K562 (cell line): ENCODE results near the gene VTA1. TPM values are rescaled to one million over a fixed set of nuclear protein-coding genes. Genes with fewer than 3 reads are reported as not detected.

ENCODE experiments used
- AFF4 ChIP-seq: sonication (generic); formaldehyde crosslinking; IDR thresholded peaks from 2 replicates; pipeline ENCODE4 v1.8.0; 2023; ENCODE audit warnings: mild to moderate bottlenecking, missing genetic modification reagents
- CBX3 ChIP-seq, 2 experiments: IDR thresholded peaks; 1 replicate in 1 of 2; 2 replicates in 1 of 2; pipeline ENCODE4 v1.6.1; 2012; ENCODE audit warnings: inconsistent platforms in 2 of 2, low read length in 2 of 2, borderline replicate concordance in 1 of 2, control low read depth in 1 of 2
- CXXC5 ChIP-seq: fragments of 250-450 bp; sonication (Bioruptor Pico); IDR thresholded peaks from 2 replicates; pipeline ENCODE4 v1.8.0; 2022; ENCODE audit warnings: inconsistent platforms, mild to moderate bottlenecking, moderate library complexity
- DACH1 ChIP-seq: fragments of 450-650 bp; IDR thresholded peaks from 2 replicates; pipeline ENCODE4 v1.6.1; 2018; ENCODE audit not compliant: partially characterized antibody
- E2F1 ChIP-seq: sonication (generic); formaldehyde crosslinking; IDR thresholded peaks from 2 replicates; pipeline ENCODE4 v1.8.1; 2023; ENCODE audit warnings: mild to moderate bottlenecking, missing genetic modification reagents, moderate library complexity
- KHSRP ChIP-seq: fragments of 450-650 bp; IDR thresholded peaks from 2 replicates; pipeline ENCODE4 v1.6.1; 2017
- MTA2 ChIP-seq: fragments of 450-650 bp; IDR thresholded peaks from 2 replicates; pipeline ENCODE4 v1.6.1; 2016; ENCODE audit warnings: low read depth
- NBN ChIP-seq: fragments of 450-650 bp; IDR thresholded peaks from 2 replicates; pipeline ENCODE4 v1.6.1; 2016; ENCODE audit warnings: low read depth, mild to moderate bottlenecking
- NFXL1 ChIP-seq: fragments of 450-650 bp; formaldehyde crosslinking; IDR thresholded peaks from 2 replicates; pipeline ENCODE4 v1.4.0; 2021; ENCODE audit warnings: mild to moderate bottlenecking
- PHB2 ChIP-seq: fragments of 450-650 bp; IDR thresholded peaks from 2 replicates; pipeline ENCODE4 v1.6.1; 2017; ENCODE audit warnings: low read depth
- SIN3B ChIP-seq: fragments of 450-650 bp; IDR thresholded peaks from 2 replicates; pipeline ENCODE4 v1.6.1; 2017; ENCODE audit warnings: low read depth, mild to moderate bottlenecking, moderate library complexity
- TBL1XR1 ChIP-seq, 2 experiments: IDR thresholded peaks; 2 replicates each; pipeline ENCODE4 v1.6.1; 2012; ENCODE audit warnings: improper control_type of control experiment in 2 of 2, low read length in 2 of 2, mild to moderate bottlenecking in 1 of 2
- TGIF2 ChIP-seq: sonication (generic); formaldehyde crosslinking; IDR thresholded peaks from 2 replicates; pipeline ENCODE4 v1.8.1; 2022; ENCODE audit warnings: mild to moderate bottlenecking, missing genetic modification reagents, moderate library complexity
- ZNF408 ChIP-seq: fragments of 250-450 bp; sonication (Bioruptor Pico); IDR thresholded peaks from 2 replicates; pipeline ENCODE4 v1.4.0; 2020; ENCODE audit warnings: low read depth, mild to moderate bottlenecking, moderate library complexity
- ZNF79 ChIP-seq: fragments of 250-450 bp; sonication (Bioruptor Pico); IDR thresholded peaks from 2 replicates; pipeline ENCODE4 v1.4.0; 2020; ENCODE audit warnings: low read depth, mild to moderate bottlenecking, moderate library complexity
- polyA plus RNA-seq, 8 experiments: library from polyadenylated mRNA; depleted of rRNA in 4 of 8; stranded (reverse) in 5 of 8; unstranded in 3 of 8; fragments of >200 nt; fragmentation: Nextera tagmentation in 2 of 8; fragmentation: Illumina TruSeq in 1 of 8; extraction: Ambion mirVana in 2 of 8; extraction: Trizol in 1 of 8; gene quantifications; 2 replicates each; pipeline versions ENCODE4 v1.2.1 to v1.2.3, GENCODE V29; 2011 to 2014; ENCODE audit warnings: inconsistent platforms in 1 of 8, missing spikeins in 1 of 8
- total RNA-seq, 7 experiments: library from RNA; depleted of rRNA in 6 of 7; stranded (reverse); fragments of >200 nt in 6 of 7; fragmentation: Illumina TruSeq in 2 of 7; extraction: Trizol in 2 of 7; gene quantifications; 2 replicates each; pipeline versions ENCODE4 v1.2.1 to v1.2.3, GENCODE V29; 2011 to 2021; ENCODE audit warnings: low replicate concordance in 1 of 7
- TF ChIP-seq, protein P1 (sequence below): fragments of 450-650 bp; IDR thresholded peaks from 2 replicates; pipeline ENCODE4 v1.6.1; 2017; ENCODE audit warnings: antibody characterized with exemption
- TF ChIP-seq, protein P2 (sequence below): fragments of 250-450 bp; sonication (Bioruptor Pico); IDR thresholded peaks from 2 replicates; pipeline ENCODE4 v1.8.0; 2022; ENCODE audit warnings: inconsistent platforms, mild to moderate bottlenecking, moderate library complexity, borderline replicate concordance
- TF ChIP-seq, protein P3 (sequence below): fragments of 250-450 bp; sonication (Bioruptor Pico); IDR thresholded peaks from 2 replicates; pipeline ENCODE4 v1.9.0; 2021; ENCODE audit warnings: mild to moderate bottlenecking

Gene VTA1
- total and polyA plus RNA-seq, 9 of the 15 experiments (the other 6 are each of a cell fraction or from before 2014, with no cell fraction given): 47.8 to 182 (median 84.6) TPM

GRCh38 chr6:142146828-142147662 is at the start of gene VTA1, which contains the start of gene NMBR (continued):
- TF ChIP-seq E2F1 (peak; percentile 79), CBX3 (IDR thresholded peaks at IDR 0.05; ENCODE audit: borderline replicate concordance in 1 of 2, low read length in 2 of 2) (peak in 1 of 2 experiments; percentile 95; a peak in 2 of 3 replicates), KHSRP (no peak), CXXC5 (CRISPR knock-in tag) (peak; percentile 93), ZNF408 (CRISPR knock-in tag) (no peak), PHB2 (no peak), AFF4 (CRISPR knock-in tag) (no peak; the same call in 1 of the 2 replicates), TBL1XR1 (IDR thresholded peaks at IDR 0.05; ENCODE audit: low read length in 2 of 2) (peak; percentile 30 to 57; a peak in 1 of 4 replicates), NBN (peak; percentile 94), TGIF2 (no peak), SIN3B (peak; percentile 95), DACH1 (no peak), ZNF79 (CRISPR knock-in tag) (no peak), MTA2 (no peak), NFXL1 (CRISPR knock-in tag) (no peak)
- TF ChIP-seq, protein P1, sequence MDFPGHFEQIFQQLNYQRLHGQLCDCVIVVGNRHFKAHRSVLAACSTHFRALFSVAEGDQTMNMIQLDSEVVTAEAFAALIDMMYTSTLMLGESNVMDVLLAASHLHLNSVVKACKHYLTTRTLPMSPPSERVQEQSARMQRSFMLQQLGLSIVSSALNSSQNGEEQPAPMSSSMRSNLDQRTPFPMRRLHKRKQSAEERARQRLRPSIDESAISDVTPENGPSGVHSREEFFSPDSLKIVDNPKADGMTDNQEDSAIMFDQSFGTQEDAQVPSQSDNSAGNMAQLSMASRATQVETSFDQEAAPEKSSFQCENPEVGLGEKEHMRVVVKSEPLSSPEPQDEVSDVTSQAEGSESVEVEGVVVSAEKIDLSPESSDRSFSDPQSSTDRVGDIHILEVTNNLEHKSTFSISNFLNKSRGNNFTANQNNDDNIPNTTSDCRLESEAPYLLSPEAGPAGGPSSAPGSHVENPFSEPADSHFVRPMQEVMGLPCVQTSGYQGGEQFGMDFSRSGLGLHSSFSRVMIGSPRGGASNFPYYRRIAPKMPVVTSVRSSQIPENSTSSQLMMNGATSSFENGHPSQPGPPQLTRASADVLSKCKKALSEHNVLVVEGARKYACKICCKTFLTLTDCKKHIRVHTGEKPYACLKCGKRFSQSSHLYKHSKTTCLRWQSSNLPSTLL: no peak
- TF ChIP-seq, protein P2, sequence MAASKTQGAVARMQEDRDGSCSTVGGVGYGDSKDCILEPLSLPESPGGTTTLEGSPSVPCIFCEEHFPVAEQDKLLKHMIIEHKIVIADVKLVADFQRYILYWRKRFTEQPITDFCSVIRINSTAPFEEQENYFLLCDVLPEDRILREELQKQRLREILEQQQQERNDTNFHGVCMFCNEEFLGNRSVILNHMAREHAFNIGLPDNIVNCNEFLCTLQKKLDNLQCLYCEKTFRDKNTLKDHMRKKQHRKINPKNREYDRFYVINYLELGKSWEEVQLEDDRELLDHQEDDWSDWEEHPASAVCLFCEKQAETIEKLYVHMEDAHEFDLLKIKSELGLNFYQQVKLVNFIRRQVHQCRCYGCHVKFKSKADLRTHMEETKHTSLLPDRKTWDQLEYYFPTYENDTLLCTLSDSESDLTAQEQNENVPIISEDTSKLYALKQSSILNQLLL (CRISPR knock-in tag): no peak
- TF ChIP-seq, protein P3, sequence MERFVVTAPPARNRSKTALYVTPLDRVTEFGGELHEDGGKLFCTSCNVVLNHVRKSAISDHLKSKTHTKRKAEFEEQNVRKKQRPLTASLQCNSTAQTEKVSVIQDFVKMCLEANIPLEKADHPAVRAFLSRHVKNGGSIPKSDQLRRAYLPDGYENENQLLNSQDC (CRISPR knock-in tag): no peak
